Heart left ventricle (tissue), 16 donors: Measurements from ENCODE around the gene PRKAR1B. TPM values are rescaled to one million over a fixed set of nuclear protein-coding genes. Genes with fewer than 3 reads are reported as not detected.

Experiments used
- ATAC-seq, 4 donors: fragments of 200-7000 bp; cut with Tn5 transposase; one replicate each; pipeline ENCODE4 v1.9.1; 2020 to 2022; ENCODE audit warnings: moderate library complexity in 4 of 4, mild to moderate bottlenecking in 3 of 4, moderate number of reproducible peaks in 1 of 4
- DNase-seq, 5 donors: peaks; one replicate each; pipeline ENCODE4 v3.0.0-alpha.2; 2020
- H3K27ac ChIP-seq, 12 donors: fragments of 200-600 bp; sonication (generic) in 4 of 12; one replicate each; pipeline versions ENCODE4 v1.5.0 to v1.8.0; 2016 to 2022; ENCODE audit warnings: mild to moderate bottlenecking in 2 of 12
- H3K27me3 ChIP-seq, 9 donors: fragments of 200-600 bp; sonication (generic) in 2 of 9; one replicate each; pipeline versions ENCODE4 v1.5.1 to v1.8.0; 2016 to 2022; ENCODE audit warnings: mild to moderate bottlenecking in 3 of 9
- H3K36me3 ChIP-seq, 9 donors: fragments of 200-600 bp; sonication (generic) in 2 of 9; one replicate each; pipeline versions ENCODE4 v1.5.0 to v1.8.0; 2018 to 2022; ENCODE audit warnings: mild to moderate bottlenecking in 2 of 9
- H3K4me1 ChIP-seq, 12 donors: fragments of 200-600 bp; sonication (generic) in 4 of 12; one replicate each; pipeline versions ENCODE4 v1.5.0 to v1.8.0; 2016 to 2022; ENCODE audit warnings: mild to moderate bottlenecking in 3 of 12
- H3K4me3 ChIP-seq, 12 donors: fragments of 200-600 bp; sonication (generic) in 4 of 12; one replicate each; pipeline versions ENCODE4 v1.5.0 to v1.8.0; 2017 to 2022; ENCODE audit warnings: mild to moderate bottlenecking in 9 of 12, moderate library complexity in 4 of 12
- H3K9me3 ChIP-seq, 12 donors: fragments of 200-600 bp; sonication (generic) in 4 of 12; one replicate each; pipeline versions ENCODE4 v1.5.0 to v1.8.0; 2016 to 2022; ENCODE audit warnings: mild to moderate bottlenecking in 1 of 12
- POLR2A ChIP-seq, 2 donors: fragments of 450-650 bp; IDR thresholded peaks; one replicate each; pipeline ENCODE4 v1.6.1; 2017; ENCODE audit warnings: antibody characterized with exemption in 2 of 2, mild to moderate bottlenecking in 2 of 2, moderate library complexity in 2 of 2
- WGBS, 4 donors: extraction: QIAGEN DNeasy Blood & Tissue Kit in 2 of 4; methylation state at CpG; one replicate each; pipeline versions ENCODE4 v1.1.5 to v1.1.7; 2013 to 2018; 5-methylcytosine and 5-hydroxymethylcytosine counted together
- intact Hi-C, 10 donors: fragments of 100-400 bp; cut with DNase I; formaldehyde crosslinking; loops; one replicate each; pipeline versions ENCODE4 v1.11.1 to v1.14.2; 2022
- polyA plus RNA-seq, 2 donors: library from polyadenylated mRNA; stranded (reverse); fragments of 200-250 nt; gene quantifications; one replicate each; pipeline ENCODE4 v1.2.3, GENCODE V29; 2013
- total RNA-seq, 9 donors: library from RNA; depleted of rRNA in 2 of 9; stranded (reverse); fragments of >200 nt in 2 of 9; fragmentation: NEBNext Ultra II Directional in 3 of 9; extraction: Animal tissue kit (Norgen Biotek cat#: 25700) in 3 of 9; gene quantifications; one replicate each; pipeline versions ENCODE4 v1.1.0 to v1.2.4, GENCODE V29; 2016 to 2023
- TF ChIP-seq, protein P1 (sequence below), 12 donors: fragments of 200-600 bp; sonication (generic) in 4 of 12; IDR thresholded peaks; one replicate each; pipeline versions ENCODE4 v1.5.0 to v1.8.0; 2018 to 2022; ENCODE audit warnings: antibody characterized with exemption in 12 of 12, mild to moderate bottlenecking in 5 of 12
- donor health status: ischemic (EF 13 %, LVEDD 7.1; RV severe dilation, severe dysfunction).
- donor health status: healthy with polysubstance abuse.
- donor health status: DM: no; HTN: yes; CAD: no.
- donor health status: DM: no; HTN: no; CAD: no.
- donor health status: ischemic (EF 25% LVEDD 6.9; RV normal size, moderate dysfunction).
- donor health status: ischemic (EF 25% LVEDD 5.7; RV mildly dilated, moderate dysfunction).
- donor health status: healthy.
- donor health status: DM: yes; HTN: yes; CAD: no.
- donor health status: ischemic (EF 35%, LVEDD 5.7; RV mildly dilated, moderate dysfunction).
- donor health status: nonischemic (EF 11% LVEDD 7.7; RV severe dilation, severe dysfunction).
- donor health status: DM: yes; HTN: yes; CAD: no.
- donor health status: PGD.
- donor health status: ischemic (EF 29% LVEDD 5.4; RV normal size, mild dysfunction).
- donor health status: nonischemic (EF 23%, LVEDD 6.1; RV moderate dilation, normal function).

PRKAR1B gene
- total and polyA plus RNA-seq, 11 donors, result 4.1 to 22.2 (median 17.9) TPM

GRCh38 chr7:521221-522070, 205.6 kb downstream of the PRKAR1B start:
- DNase-seq (peak; percentile 82 to 92 (median 84)), ATAC-seq (peak; percentile 2 to 49 (median 28))
- no peaks in the 10 kb centered on the region for H3K36me3 ChIP-seq
- H3K27me3 ChIP-seq, result peaks cover 0 to 59% (median 0%) of the 10 kb centered on the region in 9 donors
- peaks cover 0 to 76% (median 29%) of the 10 kb centered on the region in 12 donors for H3K4me1 ChIP-seq
- TF ChIP-seq, protein P1, sequence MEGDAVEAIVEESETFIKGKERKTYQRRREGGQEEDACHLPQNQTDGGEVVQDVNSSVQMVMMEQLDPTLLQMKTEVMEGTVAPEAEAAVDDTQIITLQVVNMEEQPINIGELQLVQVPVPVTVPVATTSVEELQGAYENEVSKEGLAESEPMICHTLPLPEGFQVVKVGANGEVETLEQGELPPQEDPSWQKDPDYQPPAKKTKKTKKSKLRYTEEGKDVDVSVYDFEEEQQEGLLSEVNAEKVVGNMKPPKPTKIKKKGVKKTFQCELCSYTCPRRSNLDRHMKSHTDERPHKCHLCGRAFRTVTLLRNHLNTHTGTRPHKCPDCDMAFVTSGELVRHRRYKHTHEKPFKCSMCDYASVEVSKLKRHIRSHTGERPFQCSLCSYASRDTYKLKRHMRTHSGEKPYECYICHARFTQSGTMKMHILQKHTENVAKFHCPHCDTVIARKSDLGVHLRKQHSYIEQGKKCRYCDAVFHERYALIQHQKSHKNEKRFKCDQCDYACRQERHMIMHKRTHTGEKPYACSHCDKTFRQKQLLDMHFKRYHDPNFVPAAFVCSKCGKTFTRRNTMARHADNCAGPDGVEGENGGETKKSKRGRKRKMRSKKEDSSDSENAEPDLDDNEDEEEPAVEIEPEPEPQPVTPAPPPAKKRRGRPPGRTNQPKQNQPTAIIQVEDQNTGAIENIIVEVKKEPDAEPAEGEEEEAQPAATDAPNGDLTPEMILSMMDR (IDR thresholded peaks at IDR 0.05), result peak in 2 of 12 donors; percentile 16 to 25
- no peak for TF ChIP-seq POLR2A (IDR thresholded peaks at IDR 0.05)
- intact Hi-C loops, result loop anchor here in 8 of 10 donors (5.0 to 10.0 kb wide), 9 partner anchors 71 to 356 kb away; partner anchors contain the start of genes DNAAF5 (in 1 of the 8), GET4 (in 1 of the 8) and PRKAR1B (in 1 of the 8)
- 14 to 38% (median 16%) methylated on average over 24 to 72 of the region's 72 CpGs for WGBS, 4 donors
- H3K9me3 ChIP-seq, result no peaks in the 10 kb centered on the region
- peak overlapping the region; percentile 48 to 92 (median 63) for H3K4me3 ChIP-seq
- peak overlapping the region; percentile 39 to 97 (median 92) for H3K27ac ChIP-seq

- ATAC-seq (no peak), DNase-seq (no peak)
- Histone ChIP-seq H3K9me3 (no peaks in the 10 kb centered on the region), H3K27me3 (peaks cover 0 to 64% (median 0%) of the 10 kb centered on the region in 9 donors), H3K4me1 (peaks cover 0 to 76% (median 30%) of the 10 kb centered on the region in 12 donors), H3K27ac (peak overlapping the region; percentile 86 to 97 (median 92)), H3K4me3 (peak overlapping the region; percentile 19 to 92 (median 60)), H3K36me3 (no peaks in the 10 kb centered on the region)
- intact Hi-C loops, result loop anchor here in 8 of 10 donors (5.0 to 10.0 kb wide), 9 partner anchors 72 to 357 kb away; partner anchors contain the start of genes DNAAF5 (in 1 of the 8), GET4 (in 1 of the 8) and PRKAR1B (in 1 of the 8)
- TF ChIP-seq, protein P1 (IDR thresholded peaks at IDR 0.05), result no peak
- no peak for TF ChIP-seq POLR2A (IDR thresholded peaks at IDR 0.05)
- WGBS, 4 donors, result 18 to 47% (median 25%) methylated on average over 3 to 63 of the region's 63 CpGs
These were observed 206.4 kb downstream of the PRKAR1B start for GRCh38 chr7:520503-521161.

- Histone ChIP-seq H3K4me3 (peak within 1 kb of the TSS; percentile 62 to 93 (median 80)), H3K27me3 (peaks cover 0 to 64% (median 0%) of the 10 kb centered on the region in 9 donors), H3K4me1 (peaks cover 0 to 80% (median 35%) of the 10 kb centered on the region in 12 donors), H3K9me3 (no peaks in the 10 kb centered on the region), H3K27ac (peak within 1 kb of the TSS; percentile 86 to 97 (median 92)), H3K36me3 (no peaks in the 10 kb centered on the region)
- DNase-seq, result peak in 4 of 5 donors; percentile 64 to 74 (median 70)
- 0 to 2% (median 1%) methylated on average over 7 to 132 of the region's 132 CpGs for WGBS, 4 donors
- peak in 3 of 4 donors; percentile 23 to 33 (median 29) for ATAC-seq
- intact Hi-C loops, result loop anchor here (2.0 to 10.0 kb wide), 15 partner anchors 73 to 358 kb away; partner anchors contain the start of genes DNAAF5 (in 2 of the 10), GET4 (in 2 of the 10) and PRKAR1B (in 2 of the 10)
- TF ChIP-seq, protein P1 (IDR thresholded peaks at IDR 0.05), result peak in 4 of 12 donors; percentile 20 to 36 (median 30)
- TF ChIP-seq POLR2A (IDR thresholded peaks at IDR 0.05), result peak in 1 of 2 donors; percentile 30
These were observed 207.3 kb downstream of the PRKAR1B start, which contains the start of gene PDGFA for GRCh38 chr7:519484-520390. Gene PDGFA, minus strand, starts transcription at chr7:519846. Its CDS starts 845 bp downstream, at chr7:519001.
